Upper lobe of right lung (tissue), 1 donor: ENCODE measurements around the gene ADIPOR2. TPM values are rescaled to one million over a fixed set of nuclear protein-coding genes. Genes with fewer than 3 reads are reported as not detected.
"Not testable (repeated sequence)": the region's sequence is repeated elsewhere in the genome, so short reads cannot be mapped to it uniquely, and the experiment has no call there.

Experiments
- ATAC-seq: fragments of 200-7000 bp; cut with Tn5 transposase; one replicate; pipeline ENCODE4 v1.9.1; 2020; ENCODE audit warnings: mild to moderate bottlenecking, moderate library complexity
- DNase-seq: peaks from one replicate; pipeline ENCODE4 v3.0.0-alpha.2; 2020
- H3K27ac ChIP-seq: fragments of 200-600 bp; one replicate; pipeline ENCODE4 v1.8.0; 2022
- H3K27me3 ChIP-seq: fragments of 200-600 bp; one replicate; pipeline ENCODE4 v1.8.0; 2022; ENCODE audit warnings: mild to moderate bottlenecking
- H3K36me3 ChIP-seq: fragments of 200-600 bp; one replicate; pipeline ENCODE4 v1.8.0; 2022
- H3K4me1 ChIP-seq: fragments of 200-600 bp; one replicate; pipeline ENCODE4 v1.8.0; 2022
- H3K4me3 ChIP-seq: fragments of 200-600 bp; one replicate; pipeline ENCODE4 v1.8.0; 2022; ENCODE audit warnings: mild to moderate bottlenecking
- H3K9me3 ChIP-seq: fragments of 200-600 bp; one replicate; pipeline ENCODE4 v1.8.0; 2022
- intact Hi-C: fragments of 100-400 bp; cut with DNase I; formaldehyde crosslinking; loops from one replicate; pipeline ENCODE4 v1.11.0; 2022
- total RNA-seq: library from RNA; stranded (reverse); fragmentation: NEBNext Ultra II Directional; extraction: Animal tissue kit (Norgen Biotek cat#: 25700); gene quantifications from one replicate; pipeline ENCODE4 v1.2.1, GENCODE V29; 2021
- TF ChIP-seq, protein P1 (sequence below): fragments of 200-600 bp; IDR thresholded peaks from one replicate; pipeline ENCODE4 v1.8.0; 2022; ENCODE audit warnings: antibody characterized with exemption
- donor health status: DM: no; HTN: yes; CAD: no; lungs with severe emphysema.

ADIPOR2 gene
- total RNA-seq, 1 donor from 2014 or later, result 96.0 TPM

DNA sequence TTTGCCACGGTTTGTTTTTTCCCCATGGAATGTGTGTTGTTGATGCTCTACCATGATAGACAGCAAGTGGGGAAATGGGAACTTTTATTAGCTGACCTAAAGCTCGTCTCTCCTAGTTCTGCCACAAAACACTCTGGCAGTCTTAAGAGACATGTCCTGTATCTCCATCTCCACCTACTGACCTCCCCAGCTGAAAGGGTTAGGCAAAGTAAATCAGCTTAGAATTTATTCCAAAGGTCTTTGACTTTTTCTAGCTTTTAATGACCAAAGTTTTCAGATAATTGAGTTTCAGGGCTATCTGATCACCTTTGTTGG is 9.4 kb upstream of the ADIPOR2 start:
- H3K4me1 ChIP-seq, result peaks cover 6% of the 10 kb centered on the region
- H3K9me3 ChIP-seq, result no peaks in the 10 kb centered on the region
- TF ChIP-seq, protein P1, sequence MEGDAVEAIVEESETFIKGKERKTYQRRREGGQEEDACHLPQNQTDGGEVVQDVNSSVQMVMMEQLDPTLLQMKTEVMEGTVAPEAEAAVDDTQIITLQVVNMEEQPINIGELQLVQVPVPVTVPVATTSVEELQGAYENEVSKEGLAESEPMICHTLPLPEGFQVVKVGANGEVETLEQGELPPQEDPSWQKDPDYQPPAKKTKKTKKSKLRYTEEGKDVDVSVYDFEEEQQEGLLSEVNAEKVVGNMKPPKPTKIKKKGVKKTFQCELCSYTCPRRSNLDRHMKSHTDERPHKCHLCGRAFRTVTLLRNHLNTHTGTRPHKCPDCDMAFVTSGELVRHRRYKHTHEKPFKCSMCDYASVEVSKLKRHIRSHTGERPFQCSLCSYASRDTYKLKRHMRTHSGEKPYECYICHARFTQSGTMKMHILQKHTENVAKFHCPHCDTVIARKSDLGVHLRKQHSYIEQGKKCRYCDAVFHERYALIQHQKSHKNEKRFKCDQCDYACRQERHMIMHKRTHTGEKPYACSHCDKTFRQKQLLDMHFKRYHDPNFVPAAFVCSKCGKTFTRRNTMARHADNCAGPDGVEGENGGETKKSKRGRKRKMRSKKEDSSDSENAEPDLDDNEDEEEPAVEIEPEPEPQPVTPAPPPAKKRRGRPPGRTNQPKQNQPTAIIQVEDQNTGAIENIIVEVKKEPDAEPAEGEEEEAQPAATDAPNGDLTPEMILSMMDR, result no peak
- no peak for ATAC-seq
- no peak for DNase-seq
- no peak overlapping the region for H3K4me3 ChIP-seq
- H3K27ac ChIP-seq, result no peak overlapping the region
- H3K36me3 ChIP-seq, result no peaks in the 10 kb centered on the region
- H3K27me3 ChIP-seq, result no peaks in the 10 kb centered on the region
- intact Hi-C loops, result no loop called here

DNA sequence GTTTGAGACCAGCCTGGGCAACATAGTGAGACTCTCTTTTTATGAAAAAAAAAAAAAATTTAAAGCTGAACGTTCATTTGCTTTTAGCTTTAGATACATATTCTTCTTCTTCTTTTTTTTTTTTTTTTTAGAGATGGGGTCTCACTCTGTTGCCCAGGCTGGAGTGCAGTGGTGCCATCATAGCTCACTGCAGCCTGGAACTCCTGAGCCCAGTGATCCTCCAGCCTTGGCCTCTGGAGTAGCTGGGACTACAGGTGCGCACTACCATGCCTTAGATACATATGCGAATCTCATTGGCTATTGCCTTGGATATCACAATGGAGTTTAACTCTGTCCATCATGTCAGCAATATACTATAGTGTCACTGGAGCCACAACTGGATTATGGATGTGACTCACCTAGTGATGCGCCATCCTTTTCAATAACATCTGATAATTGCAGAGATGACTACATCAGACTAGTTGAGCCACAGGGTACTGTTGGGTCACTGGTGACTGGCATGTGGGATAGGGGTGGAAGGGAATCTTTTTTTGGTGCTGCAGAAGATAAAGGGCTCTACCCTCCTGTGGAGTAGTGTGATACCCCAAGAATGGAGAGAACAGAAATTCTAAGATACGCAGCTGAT is 2.7 kb upstream of the ADIPOR2 start:
- TF ChIP-seq, protein P1, result no peak
- H3K9me3 ChIP-seq, result no peaks in the 10 kb centered on the region
- H3K27ac ChIP-seq, result no peak overlapping the region
- no peak overlapping the region for H3K4me3 ChIP-seq
- DNase-seq (no peak), ATAC-seq (no peak)
- H3K36me3 ChIP-seq, result no peaks in the 10 kb centered on the region
- peaks cover 5% of the 10 kb centered on the region for H3K4me1 ChIP-seq
- intact Hi-C loops, result no loop called here
- H3K27me3 ChIP-seq, result no peaks in the 10 kb centered on the region

DNA sequence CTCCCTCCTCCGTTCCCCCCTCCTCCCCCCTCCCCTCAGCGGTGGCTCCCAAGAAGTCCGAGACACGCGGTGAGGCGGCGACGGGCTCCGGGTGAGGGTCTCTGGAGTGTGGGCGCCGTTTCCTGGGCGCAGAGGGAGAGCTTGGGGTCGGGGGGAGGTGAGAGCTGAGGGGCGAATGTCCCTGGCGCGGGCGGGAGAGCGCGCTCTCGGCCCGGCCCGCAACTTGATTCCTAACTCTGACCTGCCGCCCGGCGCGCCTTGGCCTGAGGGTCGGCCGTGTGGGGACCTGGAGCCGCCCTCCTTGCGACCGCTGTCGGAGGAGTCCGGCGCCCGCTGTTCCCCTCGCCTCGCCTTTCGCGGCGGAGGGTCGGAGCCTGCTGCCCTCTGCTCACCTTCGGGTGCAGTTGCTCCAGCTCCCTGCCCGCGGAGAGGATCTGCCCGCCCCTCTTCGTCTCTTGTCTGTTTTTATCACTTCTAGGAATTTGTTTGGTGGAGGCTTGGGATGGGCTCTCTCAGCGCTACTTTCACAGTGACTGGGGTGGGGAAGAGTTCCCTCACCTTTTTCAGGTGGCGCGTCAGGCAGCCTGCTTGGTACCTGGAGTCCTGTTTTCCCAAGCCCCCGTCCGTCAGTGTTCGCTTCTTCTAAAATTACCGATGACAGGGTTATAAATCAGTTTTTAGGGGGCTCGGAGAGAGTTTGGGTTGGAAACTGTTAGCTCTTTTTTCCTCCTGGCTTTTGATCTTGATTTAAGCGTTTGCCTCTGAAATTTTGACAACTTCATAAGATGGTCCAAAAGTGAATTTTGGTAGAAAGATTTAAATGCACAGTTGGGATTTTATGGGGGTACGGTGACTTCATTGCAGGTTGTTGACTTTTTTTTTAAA is 495 bp downstream of the ADIPOR2 start:
- ATAC-seq (peak; percentile 71), DNase-seq (peak; percentile 82)
- H3K4me3 ChIP-seq, result peak overlapping the region; percentile 84
- intact Hi-C loops, result no loop called here
- H3K9me3 ChIP-seq, result no peaks in the 10 kb centered on the region
- H3K4me1 ChIP-seq, result peaks cover 15% of the 10 kb centered on the region
- H3K27ac ChIP-seq, result peak overlapping the region; percentile 83
- no peaks in the 10 kb centered on the region for H3K27me3 ChIP-seq
- H3K36me3 ChIP-seq, result no peaks in the 10 kb centered on the region
- TF ChIP-seq, protein P1, result no peak

DNA sequence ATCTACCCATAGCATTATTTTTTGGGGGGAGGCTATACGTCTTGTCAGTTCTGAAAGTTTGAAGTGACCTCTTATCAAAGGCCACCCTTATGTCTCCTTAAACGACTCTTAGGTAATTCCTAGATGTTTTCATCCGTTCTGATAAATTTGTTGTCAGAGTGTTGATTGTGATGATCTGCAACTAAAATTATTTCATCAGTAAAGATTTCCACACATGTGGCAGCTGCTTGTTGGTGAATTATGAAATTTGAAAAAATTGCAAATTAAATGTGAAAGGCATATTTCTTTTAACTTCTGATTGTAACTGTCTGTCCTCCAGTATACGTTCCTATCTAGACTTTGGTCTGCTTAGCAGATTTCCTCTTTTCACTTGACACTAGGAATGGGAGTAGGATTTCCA is 1.4 kb downstream of the ADIPOR2 start:
- peaks cover 20% of the 10 kb centered on the region for H3K4me1 ChIP-seq
- H3K4me3 ChIP-seq, result peak overlapping the region; percentile 84
- intact Hi-C loops, result no loop called here

DNA sequence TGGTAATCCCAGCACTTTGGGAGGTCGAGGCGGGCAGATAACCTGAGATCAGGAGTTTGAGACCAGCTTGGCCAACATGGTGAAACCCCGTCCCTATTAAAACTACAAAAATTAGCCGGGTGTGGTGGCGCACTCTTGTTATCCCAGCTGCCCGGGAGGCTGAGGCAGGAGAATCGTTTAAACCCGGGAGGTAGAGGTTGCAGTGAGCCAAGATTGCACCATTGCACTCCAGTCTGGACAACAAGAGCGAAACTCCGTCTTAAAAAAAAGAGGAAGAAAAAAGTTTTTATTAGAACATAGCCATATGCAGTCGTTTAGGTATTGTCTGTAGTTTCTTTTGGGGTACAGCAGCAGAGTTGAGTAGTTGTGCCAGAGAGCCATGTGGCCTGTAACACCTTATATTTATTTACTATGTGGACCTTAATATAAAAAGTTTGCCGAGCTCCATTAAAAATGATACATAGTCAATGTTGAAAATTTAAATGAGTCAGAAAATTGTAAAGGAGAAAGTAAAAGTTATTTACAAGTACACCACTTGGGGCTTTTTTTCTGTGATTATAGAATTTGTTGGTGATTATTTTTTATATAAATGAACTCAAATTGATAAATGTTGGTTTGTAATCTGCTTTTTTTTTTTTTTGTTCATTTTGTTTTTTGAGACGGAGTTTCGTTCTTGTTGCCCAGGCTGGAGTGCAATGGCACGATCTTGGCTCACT is 2.2 kb downstream of the ADIPOR2 start:
- Histone ChIP-seq H3K27me3 (no peaks in the 10 kb centered on the region), H3K9me3 (no peaks in the 10 kb centered on the region), H3K4me3 (peak overlapping the region; percentile 84), H3K36me3 (no peaks in the 10 kb centered on the region), H3K27ac (no peak overlapping the region), H3K4me1 (peaks cover 27% of the 10 kb centered on the region)
- TF ChIP-seq, protein P1, result no peak
- intact Hi-C loops, result no loop called here
- no peak for DNase-seq
- ATAC-seq, result no peak

More for the DNA sequence above, 1.4 kb downstream of the ADIPOR2 start:
- Histone ChIP-seq H3K9me3 (no peaks in the 10 kb centered on the region), H3K27ac (peak overlapping the region; percentile 83), H3K36me3 (no peaks in the 10 kb centered on the region), H3K27me3 (no peaks in the 10 kb centered on the region)
- DNase-seq (no peak), ATAC-seq (no peak)
- TF ChIP-seq, protein P1, result no peak

DNA sequence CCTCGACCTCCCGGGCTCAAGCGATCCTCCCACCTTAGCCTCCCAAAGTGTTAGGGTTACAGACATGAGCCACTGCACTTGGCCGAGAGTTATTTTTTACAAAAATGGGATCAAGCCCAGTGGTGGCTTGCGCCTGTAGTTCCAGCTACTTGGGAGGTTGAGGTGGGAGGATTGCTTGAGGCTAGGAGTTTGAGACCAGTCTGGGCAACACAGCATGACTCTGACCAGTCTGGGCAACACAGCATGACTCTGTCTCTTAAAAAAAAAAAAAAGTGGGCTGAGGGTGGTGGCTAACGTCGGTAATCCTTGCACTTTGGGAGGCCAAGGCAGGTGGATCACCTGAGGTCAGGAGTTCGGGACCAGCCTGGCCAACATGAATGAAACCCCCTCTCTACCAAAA is 4.2 kb downstream of the ADIPOR2 start:
- H3K36me3 ChIP-seq, H3K4me3 ChIP-seq, DNase-seq, H3K27ac ChIP-seq, intact Hi-C loops, H3K27me3 ChIP-seq, H3K9me3 ChIP-seq, ATAC-seq: not testable (repeated sequence)
- H3K4me1 ChIP-seq, result peaks cover 35% of the 10 kb centered on the region
